ENCODE data around the gene UNC93A. TPM values are rescaled to one million over a fixed set of nuclear protein-coding genes. Genes with fewer than 3 reads are reported as not detected.
"Not testable (repeated sequence)": the region's sequence is repeated elsewhere in the genome, so short reads cannot be mapped to it uniquely, and the experiment has no call there.

The UNC93A gene
- polyA plus RNA-seq, 1 donor from 2014 or later, result not detected

GRCh38 chr6:167319856-167320753 is 29.0 kb downstream of the UNC93A start:
- H3K9ac ChIP-seq (ENCODE audit: low read length); H3K79me2 ChIP-seq (replicated peaks; ENCODE audit: insufficient read depth, low read length); H3K4me2 ChIP-seq (ENCODE audit: low read length); H3K27ac ChIP-seq (ENCODE audit: low read length); H3F3A ChIP-seq (ENCODE audit: insufficient read depth, low read length, poor library complexity, severe bottlenecking); H2AFZ ChIP-seq (ENCODE audit: low read depth, low read length); H3K9me3 ChIP-seq (ENCODE audit: low read length); H3K9me2 ChIP-seq (ENCODE audit: insufficient read depth, low read length); H3K36me3 ChIP-seq (ENCODE audit: insufficient read depth, low read length); H3K4me3 ChIP-seq (ENCODE audit: low read length); H4K20me1 ChIP-seq (ENCODE audit: insufficient read depth); H3K27me3 ChIP-seq (ENCODE audit: insufficient read depth, low read depth, low read length): not testable (repeated sequence)

- not testable (repeated sequence) for H3K9me3 ChIP-seq (ENCODE audit: low read length); H3K27me3 ChIP-seq (ENCODE audit: insufficient read depth, low read depth, low read length); H4K20me1 ChIP-seq (ENCODE audit: insufficient read depth); H3K4me2 ChIP-seq (ENCODE audit: low read length); H3K36me3 ChIP-seq (ENCODE audit: insufficient read depth, low read length); H3K4me3 ChIP-seq (ENCODE audit: low read length); H3K79me2 ChIP-seq (replicated peaks; ENCODE audit: insufficient read depth, low read length); H2AFZ ChIP-seq (ENCODE audit: low read depth, low read length); H3F3A ChIP-seq (ENCODE audit: insufficient read depth, low read length, poor library complexity, severe bottlenecking); H3K9ac ChIP-seq (ENCODE audit: low read length); H3K9me2 ChIP-seq (ENCODE audit: insufficient read depth, low read length); H3K27ac ChIP-seq (ENCODE audit: low read length)
These were observed 29.6 kb downstream of the UNC93A start for GRCh38 chr6:167320754-167321056.

GRCh38 chr6:167321185-167321584 is 30.1 kb downstream of the UNC93A start:
- not testable (repeated sequence) for H3K27ac ChIP-seq (ENCODE audit: low read length); H4K20me1 ChIP-seq (ENCODE audit: insufficient read depth); H3K36me3 ChIP-seq (ENCODE audit: insufficient read depth, low read length); H3K9me3 ChIP-seq (ENCODE audit: low read length); H2AFZ ChIP-seq (ENCODE audit: low read depth, low read length); H3F3A ChIP-seq (ENCODE audit: insufficient read depth, low read length, poor library complexity, severe bottlenecking); H3K9me2 ChIP-seq (ENCODE audit: insufficient read depth, low read length); H3K79me2 ChIP-seq (replicated peaks; ENCODE audit: insufficient read depth, low read length); H3K4me3 ChIP-seq (ENCODE audit: low read length); H3K9ac ChIP-seq (ENCODE audit: low read length); H3K4me2 ChIP-seq (ENCODE audit: low read length); H3K27me3 ChIP-seq (ENCODE audit: insufficient read depth, low read depth, low read length)

- Histone ChIP-seq H4K20me1 (ENCODE audit: insufficient read depth) (no peaks in the 10 kb centered on the region), H3F3A (ENCODE audit: insufficient read depth, low read length, poor library complexity, severe bottlenecking) (no peaks in the 10 kb centered on the region), H2AFZ (ENCODE audit: low read depth, low read length) (no peak overlapping the region), H3K79me2 (replicated peaks; ENCODE audit: insufficient read depth, low read length) (no peaks in the 10 kb centered on the region), H3K27me3 (ENCODE audit: insufficient read depth, low read depth, low read length) (no peaks in the 10 kb centered on the region), H3K27ac (ENCODE audit: low read length) (no peak overlapping the region), H3K36me3 (ENCODE audit: insufficient read depth, low read length) (no peaks in the 10 kb centered on the region), H3K9me3 (ENCODE audit: low read length) (no peaks in the 10 kb centered on the region), H3K4me2 (ENCODE audit: low read length) (no peak overlapping the region), H3K9ac (ENCODE audit: low read length) (no peak overlapping the region), H3K4me3 (ENCODE audit: low read length) (no peak overlapping the region), H3K9me2 (ENCODE audit: insufficient read depth, low read length) (no peaks in the 10 kb centered on the region)
- TF ChIP-seq EZH2 (IDR thresholded peaks at IDR 0.05; ENCODE audit: borderline replicate concordance, insufficient read depth, low read length, poor library complexity, severe bottlenecking) (no peak), MXI1 (conservative IDR thresholded peaks at IDR 0.05; ENCODE audit: poor library complexity, severe bottlenecking) (no peak), TAF1 (IDR thresholded peaks at IDR 0.05; ENCODE audit: low read depth) (no peak), REST (IDR thresholded peaks at IDR 0.05; ENCODE audit: borderline replicate concordance) (no peak), EP300 (conservative IDR thresholded peaks at IDR 0.05; ENCODE audit: poor library complexity, severe bottlenecking) (no peak), SMC3 (conservative IDR thresholded peaks at IDR 0.05; ENCODE audit: poor library complexity) (no peak)
These were observed 32.0 kb downstream of the UNC93A start for GRCh38 chr6:167323111-167323510.

All from neural cell (in vitro differentiated cells).